Kidney epithelial cell (primary cell): ENCODE results near the gene OPHN1. TPM values are rescaled to one million over a fixed set of nuclear protein-coding genes. Genes with fewer than 3 reads are reported as not detected.
"Not testable (repeated sequence)": the region's sequence is repeated elsewhere in the genome, so short reads cannot be mapped to it uniquely, and the experiment has no call there.

Experiments used
- DNase-seq: peaks from one replicate; pipeline ENCODE4 v3.0.0-alpha.2; 2010; ENCODE audit warnings: low read depth
- H3K27me3 ChIP-seq: 2 replicates; pipeline ENCODE4 v1.6.0; 2011; ENCODE audit warnings: low read length; ENCODE audit not compliant: control insufficient read depth, insufficient read depth
- H3K36me3 ChIP-seq: 2 replicates; pipeline ENCODE4 v1.5.1; 2011; ENCODE audit warnings: low read length; ENCODE audit not compliant: control insufficient read depth, insufficient read depth
- H3K4me3 ChIP-seq: 2 replicates; pipeline ENCODE4 v1.5.1; 2011; ENCODE audit warnings: low read depth, mild to moderate bottlenecking, control low read depth, low read length
- CTCF ChIP-seq: IDR thresholded peaks from 2 replicates; pipeline ENCODE4 v1.5.1; 2011; ENCODE audit warnings: mild to moderate bottlenecking, moderate library complexity, low read length, control low read depth, inconsistent platforms; ENCODE audit not compliant: insufficient read depth, poor library complexity, severe bottlenecking
- total RNA-seq: library from RNA; depleted of rRNA; stranded (reverse); fragments of >200 nt; gene quantifications from 2 replicates; pipeline ENCODE4 v1.2.3, GENCODE V29; 2015

The OPHN1 gene
- total RNA-seq, 1 donor from 2014 or later: 6.9 TPM

GRCh38 chrX:68398291-68398690 lies 35.0 kb downstream of the OPHN1 start:
- Histone ChIP-seq H3K36me3 (no peaks in the 10 kb centered on the region), H3K27me3 (no peaks in the 10 kb centered on the region), H3K4me3 (no peak overlapping the region)
- TF ChIP-seq CTCF: no peak
- no peak for DNase-seq

- no peaks in the 10 kb centered on the region for H3K36me3 ChIP-seq
- no peak overlapping the region for H3K4me3 ChIP-seq
- TF ChIP-seq CTCF: no peak
- no peaks in the 10 kb centered on the region for H3K27me3 ChIP-seq
- no peak for DNase-seq
Measured at GRCh38 chrX:68396953-68397352, 36.3 kb downstream of the OPHN1 start.

GRCh38 chrX:68389419-68389960 lies 43.8 kb downstream of the OPHN1 start:
- H3K36me3 ChIP-seq, H3K27me3 ChIP-seq, H3K4me3 ChIP-seq, DNase-seq: not testable (repeated sequence)

- no peak for DNase-seq
- no peaks in the 10 kb centered on the region for H3K36me3 ChIP-seq
- no peak for TF ChIP-seq CTCF
- H3K27me3 ChIP-seq: no peaks in the 10 kb centered on the region
- H3K4me3 ChIP-seq: no peak overlapping the region
Measured at GRCh38 chrX:68387776-68388175, 45.5 kb downstream of the OPHN1 start.

GRCh38 chrX:68383540-68383939 lies 49.8 kb downstream of the OPHN1 start:
- no peak for DNase-seq
- Histone ChIP-seq H3K36me3 (no peaks in the 10 kb centered on the region), H3K27me3 (no peaks in the 10 kb centered on the region), H3K4me3 (no peak overlapping the region)
- no peak for TF ChIP-seq CTCF

- H3K36me3 ChIP-seq, DNase-seq, H3K4me3 ChIP-seq, H3K27me3 ChIP-seq: not testable (repeated sequence)
Measured at GRCh38 chrX:68377579-68377978, 55.7 kb downstream of the OPHN1 start.

GRCh38 chrX:68376373-68376772 lies 56.9 kb downstream of the OPHN1 start:
- no peak overlapping the region for H3K4me3 ChIP-seq

More at GRCh38 chrX:68376373-68376772, 56.9 kb downstream of the OPHN1 start:
- TF ChIP-seq CTCF: no peak
- Histone ChIP-seq H3K36me3 (no peaks in the 10 kb centered on the region), H3K27me3 (no peaks in the 10 kb centered on the region)
- DNase-seq: no peak
